ENCODE measurements around the gene SLC9A2. TPM values are rescaled to one million over a fixed set of nuclear protein-coding genes. Genes with fewer than 3 reads are reported as not detected.

SLC9A2 gene
- total RNA-seq, 6 donors from 2014 or later: 0.30 to 1.1 (median 0.38) TPM; not detected in 2

GRCh38 chr2:102591491-102592045, 27.8 kb upstream of the SLC9A2 start:
- Histone ChIP-seq H3K9me3 (no peaks in the 10 kb centered on the region), H3K27ac (no peak overlapping the region), H3K36me3 (no peaks in the 10 kb centered on the region), H3K4me3 (no peak overlapping the region), H3K4me1 (peaks cover 0 to 16% (median 0%) of the 10 kb centered on the region in 4 donors), H3K27me3 (no peaks in the 10 kb centered on the region)
- 40 to 57% methylated on average over 3 of the region's 3 CpGs for WGBS, 2 donors
- no peak for TF ChIP-seq EP300 (IDR thresholded peaks at IDR 0.05)
- TF ChIP-seq POLR2A (IDR thresholded peaks at IDR 0.05): no peak
- no peak for TF ChIP-seq POLR2AphosphoS5 (IDR thresholded peaks at IDR 0.05)
- TF ChIP-seq CTCF (IDR thresholded peaks at IDR 0.05): no peak
- ATAC-seq (ENCODE audit: low FRiP score in 2 of 2): peak in 1 of 2 donors; percentile 30
- DNase-seq: no peak

GRCh38 chr2:102592601-102593000, 26.8 kb upstream of the SLC9A2 start:
- Histone ChIP-seq H3K27ac (no peak overlapping the region), H3K4me1 (peaks cover 0 to 13% (median 0%) of the 10 kb centered on the region in 4 donors), H3K9me3 (no peaks in the 10 kb centered on the region), H3K36me3 (no peaks in the 10 kb centered on the region), H3K4me3 (no peak overlapping the region), H3K27me3 (no peaks in the 10 kb centered on the region)
- DNase-seq (no peak), ATAC-seq (ENCODE audit: low FRiP score in 2 of 2) (peak in 1 of 2 donors; percentile 26)
- TF ChIP-seq EP300 (IDR thresholded peaks at IDR 0.05) (no peak), CTCF (IDR thresholded peaks at IDR 0.05) (peak in 4 of 6 experiments; percentile 25 to 57 (median 52))
- WGBS, 2 donors: 78 to 79% methylated on average over 2 of the region's 2 CpGs

- no peak for TF ChIP-seq EP300 (IDR thresholded peaks at IDR 0.05)
- TF ChIP-seq POLR2AphosphoS5 (IDR thresholded peaks at IDR 0.05): no peak
- no peak for TF ChIP-seq POLR2A (IDR thresholded peaks at IDR 0.05)
- TF ChIP-seq CTCF (IDR thresholded peaks at IDR 0.05): no peak
- WGBS, 2 donors: 54 to 60% methylated on average over 3 of the region's 3 CpGs
Measured at GRCh38 chr2:102593516-102593915, 25.8 kb upstream of the SLC9A2 start.

GRCh38 chr2:102594445-102595016, 24.8 kb upstream of the SLC9A2 start:
- H3K36me3 ChIP-seq: no peaks in the 10 kb centered on the region
- H3K4me3 ChIP-seq: no peak overlapping the region
- DNase-seq (no peak), ATAC-seq (ENCODE audit: low FRiP score in 2 of 2) (no peak)
- H3K27me3 ChIP-seq: no peaks in the 10 kb centered on the region
- H3K9me3 ChIP-seq: no peaks in the 10 kb centered on the region
- WGBS, 2 donors: 62 to 65% methylated on average over 6 of the region's 6 CpGs
- TF ChIP-seq POLR2AphosphoS5 (IDR thresholded peaks at IDR 0.05): no peak
- no peak overlapping the region for H3K27ac ChIP-seq
- H3K4me1 ChIP-seq: peaks cover 0 to 8% (median 0%) of the 10 kb centered on the region in 4 donors

More at GRCh38 chr2:102593516-102593915, 25.8 kb upstream of the SLC9A2 start:
- ATAC-seq (ENCODE audit: low FRiP score in 2 of 2) (no peak), DNase-seq (no peak)
- no peaks in the 10 kb centered on the region for H3K36me3 ChIP-seq
- H3K27me3 ChIP-seq: no peaks in the 10 kb centered on the region
- no peak overlapping the region for H3K4me3 ChIP-seq
- no peaks in the 10 kb centered on the region for H3K9me3 ChIP-seq
- peaks cover 0 to 13% (median 0%) of the 10 kb centered on the region in 4 donors for H3K4me1 ChIP-seq
- no peak overlapping the region for H3K27ac ChIP-seq

- no peaks in the 10 kb centered on the region for H3K9me3 ChIP-seq
- H3K36me3 ChIP-seq: no peaks in the 10 kb centered on the region
- DNase-seq (no peak), ATAC-seq (ENCODE audit: low FRiP score in 2 of 2) (no peak)
- TF ChIP-seq POLR2AphosphoS5 (IDR thresholded peaks at IDR 0.05): no peak
- no peak for TF ChIP-seq POLR2A (IDR thresholded peaks at IDR 0.05)
- no peak for TF ChIP-seq CTCF (IDR thresholded peaks at IDR 0.05)
- no peak for TF ChIP-seq EP300 (IDR thresholded peaks at IDR 0.05)
- H3K27ac ChIP-seq: no peak overlapping the region
- H3K4me3 ChIP-seq: no peak overlapping the region
- no peaks in the 10 kb centered on the region for H3K4me1 ChIP-seq
- no peaks in the 10 kb centered on the region for H3K27me3 ChIP-seq
- whole genome bisulfite sequencing, 2 donors: 71 to 73% methylated on average over 7 to 9 of the region's 9 CpGs
Measured at GRCh38 chr2:102597788-102598187, 21.6 kb upstream of the SLC9A2 start.

Measured in upper lobe of left lung (tissue), 6 donors.